ENCODE measurements around the gene POGZ. TPM values are rescaled to one million over a fixed set of nuclear protein-coding genes. Genes with fewer than 3 reads are reported as not detected.
"Not testable (repeated sequence)": the region's sequence is repeated elsewhere in the genome, so short reads cannot be mapped to it uniquely, and the experiment has no call there.

Gene POGZ
- total RNA-seq, 4 donors from 2014 or later, result 14.1 to 20.2 (median 15.1) TPM

GRCh38 chr1:151435174-151435573 lies 24.1 kb downstream of the POGZ start:
- Histone ChIP-seq H3K27ac (no peak overlapping the region), H3K9me3 (no peaks in the 10 kb centered on the region), H3K27me3 (no peaks in the 10 kb centered on the region), H3K36me3 (peaks cover 0 to 4% of the 10 kb centered on the region in 2 donors), H3K4me3 (no peak overlapping the region), H3K4me1 (peaks cover 17 to 23% of the 10 kb centered on the region in 2 donors)
- TF ChIP-seq, protein P1, sequence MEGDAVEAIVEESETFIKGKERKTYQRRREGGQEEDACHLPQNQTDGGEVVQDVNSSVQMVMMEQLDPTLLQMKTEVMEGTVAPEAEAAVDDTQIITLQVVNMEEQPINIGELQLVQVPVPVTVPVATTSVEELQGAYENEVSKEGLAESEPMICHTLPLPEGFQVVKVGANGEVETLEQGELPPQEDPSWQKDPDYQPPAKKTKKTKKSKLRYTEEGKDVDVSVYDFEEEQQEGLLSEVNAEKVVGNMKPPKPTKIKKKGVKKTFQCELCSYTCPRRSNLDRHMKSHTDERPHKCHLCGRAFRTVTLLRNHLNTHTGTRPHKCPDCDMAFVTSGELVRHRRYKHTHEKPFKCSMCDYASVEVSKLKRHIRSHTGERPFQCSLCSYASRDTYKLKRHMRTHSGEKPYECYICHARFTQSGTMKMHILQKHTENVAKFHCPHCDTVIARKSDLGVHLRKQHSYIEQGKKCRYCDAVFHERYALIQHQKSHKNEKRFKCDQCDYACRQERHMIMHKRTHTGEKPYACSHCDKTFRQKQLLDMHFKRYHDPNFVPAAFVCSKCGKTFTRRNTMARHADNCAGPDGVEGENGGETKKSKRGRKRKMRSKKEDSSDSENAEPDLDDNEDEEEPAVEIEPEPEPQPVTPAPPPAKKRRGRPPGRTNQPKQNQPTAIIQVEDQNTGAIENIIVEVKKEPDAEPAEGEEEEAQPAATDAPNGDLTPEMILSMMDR (IDR thresholded peaks at IDR 0.05 in 4 of 5, conservative IDR thresholded peaks at IDR 0.05 in 1 of 5), result no peak
- TF ChIP-seq POLR2A (IDR thresholded peaks at IDR 0.05), result no peak
- intact Hi-C loops (cut with DNase I; ENCODE audit: low total_unique reads), result no loop called here
- in situ Hi-C loops (cut with MboI; ENCODE audit: low sequenced_read_pairs in 4 of 4), result loop anchor here in 3 of 4 donors (25.0 kb wide), 2 partner anchors 102 to 302 kb away; partner anchors contain the start of gene TUFT1 (in 1 of the 3)
- ATAC-seq (no peak), DNase-seq (no peak)

- DNase-seq; ATAC-seq; intact Hi-C loops (cut with DNase I; ENCODE audit: low total_unique reads); H3K9me3 ChIP-seq; H3K27ac ChIP-seq; H3K4me3 ChIP-seq; H3K27me3 ChIP-seq: not testable (repeated sequence)
- peaks cover 7 to 13% of the 10 kb centered on the region in 2 donors for H3K4me1 ChIP-seq
- in situ Hi-C loops (cut with MboI; ENCODE audit: low sequenced_read_pairs in 4 of 4), result loop anchor here in 3 of 4 donors (25.0 kb wide), 2 partner anchors 103 to 303 kb away; partner anchors contain the start of gene TUFT1 (in 1 of the 3)
- peaks cover 3 to 14% of the 10 kb centered on the region in 2 donors for H3K36me3 ChIP-seq
These were observed 25.5 kb downstream of the POGZ start for GRCh38 chr1:151433827-151434226.

GRCh38 chr1:151428068-151428467 lies 31.2 kb downstream of the POGZ start:
- Histone ChIP-seq H3K27ac (no peak overlapping the region), H3K4me1 (no peaks in the 10 kb centered on the region), H3K4me3 (no peak overlapping the region), H3K9me3 (no peaks in the 10 kb centered on the region), H3K36me3 (peaks cover 6 to 45% of the 10 kb centered on the region in 2 donors), H3K27me3 (no peaks in the 10 kb centered on the region)
- TF ChIP-seq POLR2A (IDR thresholded peaks at IDR 0.05), result no peak
- TF ChIP-seq, protein P1 (IDR thresholded peaks at IDR 0.05 in 4 of 5, conservative IDR thresholded peaks at IDR 0.05 in 1 of 5), result no peak
- ATAC-seq (no peak), DNase-seq (no peak)
- intact Hi-C loops (cut with DNase I; ENCODE audit: low total_unique reads), result no loop called here
- in situ Hi-C loops (cut with MboI; ENCODE audit: low sequenced_read_pairs in 4 of 4), result loop anchor here in 3 of 4 donors (25.0 kb wide), 2 partner anchors 109 to 309 kb away; partner anchors contain the start of gene TUFT1 (in 1 of the 3)

- in situ Hi-C loops (cut with MboI; ENCODE audit: low sequenced_read_pairs in 4 of 4), result loop anchor here in 3 of 4 donors (25.0 kb wide), 2 partner anchors 112 to 312 kb away; partner anchors contain the start of gene TUFT1 (in 1 of the 3)
- Histone ChIP-seq H3K4me1 (no peaks in the 10 kb centered on the region), H3K27ac (no peak overlapping the region), H3K9me3 (no peaks in the 10 kb centered on the region), H3K36me3 (peaks cover 9 to 70% of the 10 kb centered on the region in 2 donors), H3K4me3 (no peak overlapping the region), H3K27me3 (no peaks in the 10 kb centered on the region)
- DNase-seq, result no peak
- intact Hi-C loops (cut with DNase I; ENCODE audit: low total_unique reads), result no loop called here
- no peak for ATAC-seq
- no peak for TF ChIP-seq POLR2A (IDR thresholded peaks at IDR 0.05)
- TF ChIP-seq, protein P1 (IDR thresholded peaks at IDR 0.05 in 4 of 5, conservative IDR thresholded peaks at IDR 0.05 in 1 of 5), result no peak
These were observed 34.2 kb downstream of the POGZ start for GRCh38 chr1:151425103-151425502.

- H3K4me3 ChIP-seq, result no peak overlapping the region
- H3K27me3 ChIP-seq, result no peaks in the 10 kb centered on the region
- intact Hi-C loops (cut with DNase I; ENCODE audit: low total_unique reads), result no loop called here
- no peaks in the 10 kb centered on the region for H3K4me1 ChIP-seq
- no peak for DNase-seq
- no peak for TF ChIP-seq POLR2A (IDR thresholded peaks at IDR 0.05)
- TF ChIP-seq, protein P1 (IDR thresholded peaks at IDR 0.05 in 4 of 5, conservative IDR thresholded peaks at IDR 0.05 in 1 of 5), result no peak
- no peak overlapping the region for H3K27ac ChIP-seq
- H3K36me3 ChIP-seq, result peaks cover 6 to 85% of the 10 kb centered on the region in 2 donors
- in situ Hi-C loops (cut with MboI; ENCODE audit: low sequenced_read_pairs in 4 of 4), result no loop called here
- H3K9me3 ChIP-seq, result no peaks in the 10 kb centered on the region
- ATAC-seq, result no peak
These were observed 39.5 kb downstream of the POGZ start for GRCh38 chr1:151419819-151420218.

Data from gastrocnemius medialis (tissue), 4 donors.